ENCODE data around the gene RPS27A.
"Not testable (repeated sequence)": the region's sequence is repeated elsewhere in the genome, so short reads cannot be mapped to it uniquely, and the experiment has no call there.

- TF ChIP-seq, protein P1, sequence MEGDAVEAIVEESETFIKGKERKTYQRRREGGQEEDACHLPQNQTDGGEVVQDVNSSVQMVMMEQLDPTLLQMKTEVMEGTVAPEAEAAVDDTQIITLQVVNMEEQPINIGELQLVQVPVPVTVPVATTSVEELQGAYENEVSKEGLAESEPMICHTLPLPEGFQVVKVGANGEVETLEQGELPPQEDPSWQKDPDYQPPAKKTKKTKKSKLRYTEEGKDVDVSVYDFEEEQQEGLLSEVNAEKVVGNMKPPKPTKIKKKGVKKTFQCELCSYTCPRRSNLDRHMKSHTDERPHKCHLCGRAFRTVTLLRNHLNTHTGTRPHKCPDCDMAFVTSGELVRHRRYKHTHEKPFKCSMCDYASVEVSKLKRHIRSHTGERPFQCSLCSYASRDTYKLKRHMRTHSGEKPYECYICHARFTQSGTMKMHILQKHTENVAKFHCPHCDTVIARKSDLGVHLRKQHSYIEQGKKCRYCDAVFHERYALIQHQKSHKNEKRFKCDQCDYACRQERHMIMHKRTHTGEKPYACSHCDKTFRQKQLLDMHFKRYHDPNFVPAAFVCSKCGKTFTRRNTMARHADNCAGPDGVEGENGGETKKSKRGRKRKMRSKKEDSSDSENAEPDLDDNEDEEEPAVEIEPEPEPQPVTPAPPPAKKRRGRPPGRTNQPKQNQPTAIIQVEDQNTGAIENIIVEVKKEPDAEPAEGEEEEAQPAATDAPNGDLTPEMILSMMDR (IDR thresholded peaks at IDR 0.05) = not testable (repeated sequence)
- TF ChIP-seq POLR2A (IDR thresholded peaks at IDR 0.05) = not testable (repeated sequence)
Observed at GRCh38 chr2:55280851-55281546, 48.5 kb downstream of the RPS27A start.
